Activated CD8-positive, alpha-beta T cell treated with anti-CD3 and anti-CD28 coated beads for 36 hours (primary cell): ENCODE measurements around the gene FAM50A. TPM values are rescaled to one million over a fixed set of nuclear protein-coding genes. Genes with fewer than 3 reads are reported as not detected.

Experiments
- ATAC-seq: fragments of 200-7000 bp; cut with Tn5 transposase; one replicate; pipeline ENCODE4 v1.10.0; 2021; ENCODE audit warnings: mild to moderate bottlenecking, moderate library complexity
- CTCF ChIA-PET: fragments of 350-600 bp; sonication (Branson Sonifier 250); formaldehyde crosslinking; loops from one replicate; lab custom pipeline; 2021; ENCODE audit warnings: antibody characterized with exemption; lab: Charles Lee
- POLR2A ChIA-PET: fragments of 350-600 bp; sonication (Branson Sonifier 250); formaldehyde crosslinking; loops from one replicate; lab custom pipeline; 2021; ENCODE audit warnings: antibody characterized with exemption; lab: Charles Lee
- DNase-seq: peaks from one replicate; pipeline ENCODE4 v3.0.0-alpha.2; 2020
- H3K27ac Mint-ChIP-seq: one replicate; pipeline ENCODE4 v1.8.0; 2021; ENCODE audit warnings: mild to moderate bottlenecking, mixed read lengths
- H3K27me3 Mint-ChIP-seq: one replicate; pipeline ENCODE4 v1.8.0; 2021; ENCODE audit warnings: mixed read lengths
- H3K36me3 Mint-ChIP-seq: one replicate; pipeline ENCODE4 v1.8.0; 2021; ENCODE audit warnings: low read depth, mixed read lengths
- H3K4me1 Mint-ChIP-seq: one replicate; pipeline ENCODE4 v1.8.0; 2021; ENCODE audit warnings: low read depth, mixed read lengths
- H3K4me3 Mint-ChIP-seq: one replicate; pipeline ENCODE4 v1.8.0; 2021; ENCODE audit warnings: mild to moderate bottlenecking, moderate library complexity, mixed read lengths
- H3K9me3 Mint-ChIP-seq: one replicate; pipeline ENCODE4 v1.8.0; 2021; ENCODE audit warnings: mixed read lengths
- intact Hi-C: fragments of 100-400 bp; cut with micrococcal nuclease; formaldehyde crosslinking; loops from one replicate; pipeline ENCODE4 v1.10.0; 2022
- total RNA-seq, 2 experiments: library from RNA; stranded (reverse); gene quantifications; one replicate each; pipeline ENCODE4 v1.2.3, GENCODE V29; 2021
- TF ChIP-seq, protein P1 (sequence below): fragments of 200-600 bp; IDR thresholded peaks from one replicate; pipeline ENCODE4 v1.8.0; 2022; ENCODE audit warnings: antibody characterized with exemption, mild to moderate bottlenecking

The FAM50A gene
- total RNA-seq, 2 experiments from 2014 or later = 43.6 to 47.5 TPM

DNA sequence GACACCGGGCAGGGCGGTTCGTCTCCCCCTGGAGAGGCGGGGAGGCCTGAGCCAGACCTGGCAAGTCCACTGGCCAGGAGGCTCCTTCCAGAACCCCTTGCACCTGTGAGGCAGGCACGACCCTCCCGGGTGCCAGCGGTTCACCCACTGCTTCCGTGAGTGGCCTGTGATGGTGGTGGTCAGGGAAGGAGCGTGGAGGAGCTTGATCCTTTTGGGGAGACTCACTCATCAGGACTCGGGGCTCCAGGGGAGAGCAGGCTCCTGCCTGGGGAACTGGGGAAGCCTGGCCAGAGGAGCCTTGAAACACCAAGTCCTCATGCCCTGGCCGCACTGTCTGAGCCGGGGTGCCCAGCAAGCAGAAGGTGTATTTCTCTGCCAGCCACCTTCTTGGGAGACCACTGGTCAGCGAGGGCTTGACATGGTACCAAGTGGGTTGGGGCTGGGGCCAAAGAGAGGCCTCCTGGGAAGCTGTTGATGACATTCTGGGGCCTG lies 860 bp downstream of the FAM50A start:
- Mint-ChIP-seq H3K27me3 (no peaks in the 10 kb centered on the region), H3K27ac (no peak overlapping the region), H3K9me3 (no peaks in the 10 kb centered on the region), H3K4me3 (peak overlapping the region; percentile 55), H3K4me1 (peaks cover 28% of the 10 kb centered on the region), H3K36me3 (peaks cover 8% of the 10 kb centered on the region)
- TF ChIP-seq, protein P1, sequence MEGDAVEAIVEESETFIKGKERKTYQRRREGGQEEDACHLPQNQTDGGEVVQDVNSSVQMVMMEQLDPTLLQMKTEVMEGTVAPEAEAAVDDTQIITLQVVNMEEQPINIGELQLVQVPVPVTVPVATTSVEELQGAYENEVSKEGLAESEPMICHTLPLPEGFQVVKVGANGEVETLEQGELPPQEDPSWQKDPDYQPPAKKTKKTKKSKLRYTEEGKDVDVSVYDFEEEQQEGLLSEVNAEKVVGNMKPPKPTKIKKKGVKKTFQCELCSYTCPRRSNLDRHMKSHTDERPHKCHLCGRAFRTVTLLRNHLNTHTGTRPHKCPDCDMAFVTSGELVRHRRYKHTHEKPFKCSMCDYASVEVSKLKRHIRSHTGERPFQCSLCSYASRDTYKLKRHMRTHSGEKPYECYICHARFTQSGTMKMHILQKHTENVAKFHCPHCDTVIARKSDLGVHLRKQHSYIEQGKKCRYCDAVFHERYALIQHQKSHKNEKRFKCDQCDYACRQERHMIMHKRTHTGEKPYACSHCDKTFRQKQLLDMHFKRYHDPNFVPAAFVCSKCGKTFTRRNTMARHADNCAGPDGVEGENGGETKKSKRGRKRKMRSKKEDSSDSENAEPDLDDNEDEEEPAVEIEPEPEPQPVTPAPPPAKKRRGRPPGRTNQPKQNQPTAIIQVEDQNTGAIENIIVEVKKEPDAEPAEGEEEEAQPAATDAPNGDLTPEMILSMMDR = no peak
- ChIA-PET POLR2A (interaction anchor here (0.6 to 1.9 kb wide), 4 partner anchors 16 to 66 kb away, joined by 3 to 6 read pairs (median 4); partner anchors contain the start of gene EMD), CTCF (no interaction called here)
- intact Hi-C loops = no loop called here
- DNase-seq (no peak), ATAC-seq (no peak)

DNA sequence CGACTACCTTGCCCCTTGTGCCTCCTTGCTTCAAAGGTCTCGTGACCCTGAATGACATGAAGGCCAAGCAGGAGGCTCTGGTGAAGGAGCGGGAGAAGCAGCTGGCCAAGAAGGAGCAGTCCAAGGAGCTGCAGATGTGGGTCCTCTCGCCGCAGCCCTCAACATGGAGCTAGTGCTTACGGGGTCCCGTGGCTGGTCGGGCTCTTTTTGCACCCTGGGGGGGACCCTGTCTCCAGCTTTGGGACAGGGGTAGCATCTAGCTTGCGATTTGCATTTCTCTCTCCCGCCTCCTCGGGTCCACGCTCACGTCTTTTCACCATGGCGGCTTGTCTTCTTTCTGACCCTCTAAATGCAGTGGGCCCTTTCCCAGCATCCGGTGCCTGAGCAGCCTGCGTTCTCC lies 1.8 kb downstream of the FAM50A start:
- ATAC-seq = no peak
- no peak overlapping the region for H3K27ac Mint-ChIP-seq
- CTCF ChIA-PET = no interaction called here
- no peak overlapping the region for H3K4me3 Mint-ChIP-seq
- DNase-seq = no peak
- H3K4me1 Mint-ChIP-seq = peaks cover 23% of the 10 kb centered on the region
- peaks cover 6% of the 10 kb centered on the region for H3K36me3 Mint-ChIP-seq
- H3K27me3 Mint-ChIP-seq = no peaks in the 10 kb centered on the region
- no peaks in the 10 kb centered on the region for H3K9me3 Mint-ChIP-seq
- POLR2A ChIA-PET = interaction anchor here (1.1 to 1.9 kb wide), 4 partner anchors 32 to 67 kb away, joined by 4 to 6 read pairs (median 4); partner anchors contain the start of gene EMD
- intact Hi-C loops = no loop called here
- TF ChIP-seq, protein P1 = no peak

DNA sequence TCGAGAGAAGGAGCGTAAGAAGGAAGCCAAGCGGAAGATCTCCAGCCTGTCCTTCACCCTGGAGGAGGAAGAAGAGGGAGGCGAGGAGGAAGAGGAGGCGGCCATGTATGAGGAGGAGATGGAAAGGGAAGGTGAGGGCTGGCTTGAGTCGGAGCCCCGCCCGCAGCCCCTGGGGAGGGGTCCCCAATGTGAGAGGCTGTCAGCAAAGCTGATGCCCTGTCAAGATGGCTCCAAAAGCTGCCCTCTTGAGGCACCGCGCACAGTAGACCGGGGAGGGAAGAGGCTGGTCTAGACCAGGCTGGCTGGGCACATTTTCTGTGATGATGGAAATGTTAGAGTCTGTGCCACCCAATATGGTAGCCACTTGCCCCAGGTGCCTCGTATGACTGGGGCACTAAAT lies 2.5 kb downstream of the FAM50A start:
- Mint-ChIP-seq H3K36me3 (peaks cover 6% of the 10 kb centered on the region), H3K27me3 (no peaks in the 10 kb centered on the region), H3K4me3 (no peak overlapping the region), H3K4me1 (peaks cover 20% of the 10 kb centered on the region), H3K9me3 (no peaks in the 10 kb centered on the region), H3K27ac (no peak overlapping the region)
- ChIA-PET CTCF (no interaction called here), POLR2A (interaction anchor here (1.8 to 1.9 kb wide), 2 partner anchors 45 to 47 kb away, joined by 4 to 6 read pairs; no protein-coding TSS in a partner anchor)
- no peak for DNase-seq
- intact Hi-C loops = no loop called here
- no peak for ATAC-seq
- TF ChIP-seq, protein P1 = no peak

DNA sequence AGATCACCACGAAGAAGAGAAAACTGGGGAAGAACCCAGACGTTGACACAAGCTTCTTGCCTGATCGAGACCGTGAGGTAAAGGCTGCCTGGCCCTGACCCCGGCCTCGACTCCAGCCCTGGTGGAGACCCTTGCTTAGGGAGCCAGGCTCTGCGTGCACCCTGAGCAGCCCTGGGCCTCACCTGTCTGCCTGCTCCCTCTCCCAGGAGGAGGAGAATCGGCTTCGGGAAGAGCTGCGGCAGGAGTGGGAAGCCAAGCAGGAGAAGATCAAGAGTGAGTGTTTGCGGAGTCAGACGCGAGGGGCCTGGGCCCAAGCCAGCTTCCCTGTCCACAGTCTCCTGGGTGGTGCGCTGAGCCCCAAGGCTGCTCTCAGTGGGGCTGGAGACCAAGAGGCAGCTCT lies 4.5 kb downstream of the FAM50A start:
- no peak overlapping the region for H3K4me3 Mint-ChIP-seq
- CTCF ChIA-PET = no interaction called here
- intact Hi-C loops = no loop called here

DNA sequence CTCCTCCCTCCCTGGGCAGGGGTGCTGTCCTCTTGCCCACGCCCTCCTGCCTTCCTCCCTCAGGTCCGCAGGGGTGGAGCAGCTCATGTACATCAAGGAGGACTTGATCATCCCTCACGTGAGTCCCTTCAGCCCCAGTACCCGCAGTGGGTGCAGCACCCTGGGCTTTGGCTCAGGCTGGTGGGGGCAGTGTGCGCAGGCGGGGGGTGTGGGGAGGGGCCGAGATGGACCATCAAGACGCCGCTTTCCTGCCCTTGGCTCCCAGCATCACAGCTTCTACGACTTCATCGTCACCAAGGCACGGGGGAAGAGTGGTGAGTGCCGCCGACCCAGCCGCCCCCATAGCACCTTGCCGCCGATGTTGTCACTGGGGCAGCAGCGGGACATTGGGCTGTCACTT lies 5.7 kb downstream of the FAM50A start:
- Mint-ChIP-seq H3K4me1 (peaks cover 7% of the 10 kb centered on the region), H3K4me3 (no peak overlapping the region), H3K36me3 (peaks cover 6% of the 10 kb centered on the region), H3K27me3 (no peaks in the 10 kb centered on the region), H3K9me3 (no peaks in the 10 kb centered on the region), H3K27ac (no peak overlapping the region)
- DNase-seq (no peak), ATAC-seq (no peak)
- ChIA-PET POLR2A (no interaction called here), CTCF (interaction anchor here (1.0 kb wide), 1 partner anchor 13 kb away, joined by 3 read pairs; no protein-coding TSS in a partner anchor)
- intact Hi-C loops = no loop called here
- TF ChIP-seq, protein P1 = no peak

More for the DNA sequence above, 4.5 kb downstream of the FAM50A start:
- TF ChIP-seq, protein P1 = no peak
- no peak for DNase-seq
- Mint-ChIP-seq H3K27ac (no peak overlapping the region), H3K4me1 (peaks cover 9% of the 10 kb centered on the region), H3K9me3 (no peaks in the 10 kb centered on the region), H3K27me3 (no peaks in the 10 kb centered on the region), H3K36me3 (peaks cover 6% of the 10 kb centered on the region)
- POLR2A ChIA-PET = no interaction called here
- ATAC-seq = no peak
